GM18861 (cell line): ENCODE measurements around the gene CCNL2.
"Not testable (repeated sequence)": the region's sequence is repeated elsewhere in the genome, so short reads cannot be mapped to it uniquely, and the experiment has no call there.

ENCODE experiments used
- ATAC-seq: cut with Tn5 transposase; IDR thresholded peaks from one replicate; pipeline ENCODE4 v1.9.1; 2021; ENCODE audit not compliant: unreplicated experiment

The CCNL2 gene

DNA sequence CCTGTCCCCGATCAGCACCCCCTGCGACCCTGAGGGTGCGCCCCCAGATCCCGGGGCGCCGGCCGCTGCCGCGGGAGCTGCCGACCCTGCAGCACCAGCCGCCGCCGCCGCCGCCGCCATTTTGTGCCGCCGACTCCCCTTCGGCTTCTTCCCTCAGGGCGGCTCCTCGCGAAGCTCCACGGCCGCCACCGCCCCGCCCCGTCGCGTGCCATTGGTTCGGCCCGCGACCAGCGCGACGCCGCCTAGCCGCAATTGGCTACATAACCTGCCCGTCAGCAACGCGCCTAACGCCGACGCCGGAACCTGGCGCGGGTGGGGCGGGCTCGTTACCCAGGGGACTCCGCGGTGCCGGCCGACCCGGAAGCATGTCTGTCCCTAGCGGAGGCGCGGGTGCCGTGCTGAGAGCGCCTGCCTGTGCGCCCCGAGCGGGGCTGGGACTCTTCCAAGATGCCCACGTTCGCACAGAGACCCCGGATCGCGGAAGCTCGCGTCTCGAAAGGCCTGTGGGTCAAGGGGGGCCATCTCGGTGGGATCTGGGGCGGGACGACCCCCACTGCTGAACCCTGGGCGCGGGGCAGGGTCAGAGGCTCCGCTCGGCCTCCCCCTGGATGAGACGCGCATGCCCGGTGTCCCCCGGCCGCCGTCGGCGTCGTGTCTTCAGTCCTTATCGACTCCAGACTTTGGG is at the start of gene CCNL2:
Gene CCNL2 (minus strand): TSS at position 149 of the 685 bp plus-strand sequence. CDS start 29 bp downstream, at position 120.
- ATAC-seq, result peak; percentile 87

DNA sequence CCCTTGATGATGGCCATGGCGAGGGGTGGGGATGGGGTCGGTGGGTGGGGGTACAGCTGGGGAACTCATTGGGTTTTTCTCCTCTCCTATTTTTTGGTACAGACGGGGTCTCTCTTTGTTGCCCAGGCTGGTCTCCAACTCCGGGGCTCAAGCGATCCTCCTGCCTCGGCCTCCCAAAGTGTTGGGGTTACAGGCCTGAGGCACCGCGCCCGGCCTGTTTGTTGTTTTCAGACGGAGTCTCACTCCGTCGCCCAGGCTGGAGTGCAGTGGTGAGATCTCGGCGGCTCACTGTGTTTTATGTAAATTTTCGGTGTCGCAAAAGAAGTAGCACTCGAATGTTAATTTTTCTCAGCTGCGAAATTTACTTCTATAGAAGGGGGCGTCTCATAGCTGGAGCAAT is 47.5 kb upstream of the CCNL2 start:
- ATAC-seq, result not testable (repeated sequence)

DNA sequence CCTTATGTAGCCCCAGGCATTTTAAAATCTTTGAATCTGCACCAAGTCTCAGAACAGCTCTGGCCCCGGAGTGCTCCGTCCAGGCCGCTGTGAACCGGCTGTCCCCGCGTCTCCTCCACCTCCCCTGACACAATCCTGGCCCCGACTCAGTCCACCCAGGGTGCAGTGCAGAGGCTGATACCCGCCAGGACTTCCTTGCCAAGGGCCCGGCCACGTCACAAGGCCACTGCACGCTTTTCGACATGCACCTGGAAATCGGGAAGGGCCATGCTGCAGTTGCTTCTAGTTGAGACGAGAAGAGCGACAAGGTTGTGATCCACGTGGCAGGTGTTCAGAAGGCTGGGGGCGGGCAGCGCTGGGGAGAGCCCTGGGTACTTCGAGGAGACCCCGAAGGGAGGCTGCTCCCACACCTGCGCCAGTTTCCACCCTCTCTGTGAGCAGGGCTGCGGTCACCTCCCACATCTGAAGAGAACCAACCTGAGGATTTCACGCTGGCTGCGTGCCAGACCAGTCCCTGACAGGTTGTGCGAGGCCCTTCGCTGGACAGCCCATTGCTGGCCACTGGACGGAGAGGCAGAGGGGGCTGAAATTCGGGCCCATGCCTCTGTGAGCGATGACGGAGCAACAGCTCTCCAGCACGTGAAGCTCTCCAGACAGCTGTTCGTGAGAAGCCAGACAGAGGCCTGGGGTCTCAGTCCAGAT is 43.1 kb upstream of the CCNL2 start:
- ATAC-seq, result no peak

DNA sequence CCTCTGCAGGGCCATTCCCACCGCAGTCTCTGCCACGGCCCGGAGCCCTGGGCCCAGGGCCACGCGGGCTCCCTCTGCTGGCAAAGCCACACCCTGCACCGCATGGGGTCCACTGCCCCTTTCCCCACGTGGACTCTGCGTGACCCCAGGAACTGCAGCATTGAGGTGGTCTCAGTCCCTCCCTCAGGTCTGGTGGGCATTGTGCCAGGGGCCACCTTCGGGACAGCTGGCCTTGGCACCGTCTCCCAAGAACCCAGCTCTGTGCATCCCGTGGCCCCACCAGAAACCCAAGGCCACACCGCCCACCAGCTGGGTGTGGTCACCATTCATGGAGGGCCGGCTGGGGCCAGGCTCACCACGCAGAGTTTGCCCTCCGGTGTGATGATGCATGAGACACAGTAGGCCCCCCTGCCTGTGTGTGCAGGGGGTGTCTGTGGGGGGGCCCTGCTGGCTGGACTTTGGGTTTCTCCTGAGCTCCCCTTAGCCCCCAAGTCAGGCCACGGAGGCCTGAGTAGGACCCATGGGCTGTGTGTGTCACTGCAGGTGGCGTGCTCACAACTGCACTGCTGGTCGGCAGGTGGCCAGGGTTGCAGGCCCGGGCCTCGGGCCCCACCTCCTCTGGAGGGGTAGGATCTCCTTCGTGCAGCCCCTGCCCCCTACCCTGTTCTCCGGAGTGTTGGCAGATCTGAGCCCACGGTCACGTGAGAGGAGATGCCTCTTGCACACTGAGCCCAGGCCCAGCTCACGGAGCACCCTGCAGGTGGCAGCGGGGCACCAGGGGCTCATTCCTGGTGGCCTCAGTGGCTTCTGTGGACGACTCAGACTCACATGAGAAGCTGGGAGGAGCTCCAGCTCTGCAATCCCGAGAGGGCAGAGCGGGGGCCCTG is 42.1 kb upstream of the CCNL2 start:
- no peak for ATAC-seq

DNA sequence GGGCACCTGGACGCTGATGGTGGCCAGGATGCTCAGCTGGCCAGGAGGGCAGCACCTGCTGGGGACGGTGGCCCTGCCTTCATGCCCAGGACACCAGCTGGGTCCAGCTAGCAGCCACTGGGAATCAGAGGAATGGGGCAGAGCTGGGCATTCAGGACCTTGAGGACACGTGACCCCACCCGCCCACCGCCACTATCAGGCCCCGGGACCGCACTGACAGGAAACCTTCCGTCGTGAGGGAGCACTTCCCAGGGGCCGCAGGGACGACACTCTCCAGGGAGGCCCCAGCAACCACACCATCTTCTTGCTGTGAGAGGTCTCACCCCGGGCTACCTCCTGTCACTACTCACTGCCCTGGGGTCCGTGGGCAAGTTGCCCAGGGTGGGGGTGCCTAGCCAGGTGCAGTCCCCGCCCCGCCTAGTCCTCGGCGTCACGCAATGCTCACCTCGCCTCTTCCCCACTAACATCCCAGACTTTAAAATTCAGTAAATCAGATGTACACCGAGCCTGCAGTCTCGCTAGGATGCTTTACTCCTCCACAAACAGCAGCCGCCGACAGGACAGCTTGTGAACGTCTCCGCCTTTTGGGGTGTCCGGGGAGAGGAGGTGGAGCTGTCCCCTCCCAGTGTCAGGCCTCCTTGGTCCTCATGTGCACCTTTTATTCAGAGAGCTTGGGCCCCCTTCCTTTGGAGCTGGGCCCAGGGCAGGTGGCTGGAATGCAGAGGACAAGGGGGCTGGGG is 41.3 kb upstream of the CCNL2 start:
- no peak for ATAC-seq

DNA sequence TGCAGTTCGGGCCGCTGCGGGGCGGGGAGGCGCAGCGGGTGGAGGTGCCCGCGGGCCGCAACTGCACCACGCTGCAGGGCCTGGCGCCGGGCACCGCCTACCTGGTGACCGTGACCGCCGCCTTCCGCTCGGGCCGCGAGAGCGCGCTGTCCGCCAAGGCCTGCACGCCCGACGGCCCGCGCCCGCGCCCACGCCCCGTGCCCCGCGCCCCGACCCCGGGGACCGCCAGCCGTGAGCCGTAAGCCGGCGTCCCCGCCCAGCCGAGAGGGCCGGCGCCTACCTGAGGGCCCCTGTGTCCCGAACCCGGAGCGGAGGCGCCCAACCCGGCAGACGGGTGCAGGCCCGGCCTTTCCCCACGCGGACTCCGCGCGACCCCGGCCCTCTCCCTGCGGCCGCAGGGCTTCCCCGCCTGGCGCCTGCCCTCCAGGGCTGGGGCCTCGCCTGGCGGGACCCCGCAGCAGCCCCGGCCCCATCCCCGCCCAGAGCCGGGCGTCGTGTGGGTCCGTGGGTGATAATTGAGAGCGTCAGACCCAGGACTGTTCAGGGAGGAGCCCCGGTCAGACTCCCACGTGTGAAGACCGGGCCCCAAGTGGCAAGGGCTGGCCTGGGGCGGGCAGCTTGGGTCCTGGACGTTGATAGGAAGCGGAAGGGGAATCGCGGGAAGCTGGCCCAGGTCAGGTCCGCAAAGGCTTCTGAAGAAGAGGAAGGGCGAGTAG is 40.6 kb upstream of the CCNL2 start:
- ATAC-seq, result no peak

DNA sequence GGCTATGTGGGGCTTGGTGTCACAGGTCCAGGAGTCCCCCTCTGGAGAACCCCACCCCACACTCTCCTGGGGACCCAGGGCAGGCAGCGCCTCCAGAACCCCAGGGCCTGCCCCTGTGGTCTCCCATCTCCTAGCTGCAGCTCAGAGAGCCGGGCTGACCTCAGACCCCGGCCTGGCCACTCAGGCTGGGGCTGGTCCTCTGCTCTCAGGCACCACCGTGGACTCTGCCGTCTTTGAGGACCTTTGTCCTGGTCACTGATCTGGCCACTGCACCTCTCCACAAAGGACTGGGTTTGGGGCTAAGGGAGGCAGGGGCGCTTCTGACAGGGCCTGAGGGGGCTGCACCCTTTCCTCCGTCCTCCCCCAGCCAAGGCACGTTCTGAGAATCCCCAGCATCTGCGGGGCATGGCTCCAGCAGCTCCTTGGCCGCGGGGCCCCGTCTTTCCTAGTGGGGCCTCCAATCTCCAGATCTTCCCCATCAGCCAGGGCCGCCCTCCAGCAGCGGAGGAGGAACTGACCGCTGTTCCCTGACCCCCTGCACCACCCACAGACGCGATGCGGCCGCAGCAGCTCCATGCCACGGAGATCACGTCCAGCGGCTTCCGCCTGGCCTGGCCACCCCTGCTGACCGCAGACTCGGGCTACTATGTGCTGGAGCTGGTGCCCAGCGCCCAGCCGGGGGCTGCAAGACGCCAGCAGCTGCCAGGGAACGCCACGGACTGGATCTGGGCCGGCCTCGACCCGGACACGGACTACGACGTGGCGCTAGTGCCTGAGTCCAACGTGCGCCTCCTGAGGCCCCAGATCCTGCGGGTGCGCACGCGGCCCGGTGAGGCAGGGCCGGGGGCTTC is 39.6 kb upstream of the CCNL2 start:
- no peak for ATAC-seq

DNA sequence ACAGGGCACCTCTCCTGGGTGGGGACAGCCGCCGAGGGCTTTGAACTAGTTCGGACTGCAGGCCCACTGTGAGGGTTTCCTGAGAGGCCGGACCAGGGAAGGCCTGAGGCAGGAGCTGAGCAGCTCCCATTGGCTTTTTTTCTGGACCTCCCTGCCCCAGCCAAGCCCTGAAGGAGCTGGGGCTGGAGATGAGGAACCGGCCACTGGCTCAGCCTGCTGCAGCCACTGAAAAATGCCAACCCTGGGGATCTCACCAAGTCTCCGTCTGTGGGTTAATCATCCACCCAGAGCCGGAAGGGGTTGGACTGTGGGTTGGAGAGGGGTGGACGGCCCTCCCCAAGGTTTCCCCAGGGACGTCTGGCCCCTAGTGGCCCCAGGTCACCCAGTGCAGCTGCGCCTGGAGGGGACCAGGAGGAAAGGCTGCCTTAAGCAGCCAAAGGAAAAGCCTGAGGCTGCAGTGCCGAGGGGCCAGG is 38.8 kb upstream of the CCNL2 start:
- ATAC-seq, result peak; percentile 48

DNA sequence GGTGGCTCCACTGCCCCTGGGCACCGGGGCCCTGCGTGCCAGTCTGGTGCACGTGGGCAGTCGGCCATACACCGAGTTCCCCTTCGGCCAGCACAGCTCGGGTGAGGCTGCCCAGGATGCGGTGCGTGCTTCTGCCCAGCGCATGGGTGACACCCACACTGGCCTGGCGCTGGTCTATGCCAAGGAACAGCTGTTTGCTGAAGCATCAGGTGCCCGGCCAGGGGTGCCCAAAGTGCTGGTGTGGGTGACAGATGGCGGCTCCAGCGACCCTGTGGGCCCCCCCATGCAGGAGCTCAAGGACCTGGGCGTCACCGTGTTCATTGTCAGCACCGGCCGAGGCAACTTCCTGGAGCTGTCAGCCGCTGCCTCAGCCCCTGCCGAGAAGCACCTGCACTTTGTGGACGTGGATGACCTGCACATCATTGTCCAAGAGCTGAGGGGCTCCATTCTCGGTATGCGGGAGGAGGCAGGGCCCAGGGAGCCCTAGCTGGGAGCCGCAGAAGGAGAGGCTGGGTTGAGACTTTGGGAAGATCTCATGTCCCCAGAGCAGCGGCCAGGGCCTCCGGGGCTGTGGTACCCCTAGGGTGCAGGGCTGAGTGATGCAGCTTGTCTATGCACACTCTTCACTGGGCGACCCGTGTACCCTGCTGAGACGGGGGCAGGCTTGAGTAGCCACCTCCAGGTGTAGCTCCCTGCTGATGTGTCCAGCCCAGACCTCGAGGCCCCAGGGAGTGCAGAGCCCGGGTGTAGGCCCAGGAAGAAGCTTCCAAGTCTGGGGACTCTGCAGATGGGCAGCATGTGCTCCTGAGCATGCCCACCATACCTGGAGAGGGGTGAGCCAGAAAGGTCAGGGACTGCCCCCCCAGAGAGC is 38.1 kb upstream of the CCNL2 start:
- no peak for ATAC-seq

DNA sequence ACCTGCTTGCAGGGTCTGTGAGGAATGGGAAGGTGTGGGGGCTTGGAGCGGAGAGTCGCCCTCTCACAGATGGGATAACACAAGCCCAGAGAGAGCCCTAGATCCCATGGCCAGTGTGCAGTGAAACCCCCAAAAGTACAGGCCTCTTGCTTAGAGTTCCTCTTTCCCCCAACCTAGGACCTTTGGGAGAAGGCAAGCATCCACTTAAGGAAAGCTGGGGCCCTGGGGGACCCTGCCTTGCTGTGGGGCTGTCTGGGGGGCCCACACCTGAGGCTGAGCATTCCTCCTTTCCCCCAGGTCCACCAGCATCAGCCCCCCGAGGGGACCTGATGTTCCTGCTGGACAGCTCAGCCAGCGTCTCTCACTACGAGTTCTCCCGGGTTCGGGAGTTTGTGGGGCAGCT is 37.5 kb upstream of the CCNL2 start:
- no peak for ATAC-seq

DNA sequence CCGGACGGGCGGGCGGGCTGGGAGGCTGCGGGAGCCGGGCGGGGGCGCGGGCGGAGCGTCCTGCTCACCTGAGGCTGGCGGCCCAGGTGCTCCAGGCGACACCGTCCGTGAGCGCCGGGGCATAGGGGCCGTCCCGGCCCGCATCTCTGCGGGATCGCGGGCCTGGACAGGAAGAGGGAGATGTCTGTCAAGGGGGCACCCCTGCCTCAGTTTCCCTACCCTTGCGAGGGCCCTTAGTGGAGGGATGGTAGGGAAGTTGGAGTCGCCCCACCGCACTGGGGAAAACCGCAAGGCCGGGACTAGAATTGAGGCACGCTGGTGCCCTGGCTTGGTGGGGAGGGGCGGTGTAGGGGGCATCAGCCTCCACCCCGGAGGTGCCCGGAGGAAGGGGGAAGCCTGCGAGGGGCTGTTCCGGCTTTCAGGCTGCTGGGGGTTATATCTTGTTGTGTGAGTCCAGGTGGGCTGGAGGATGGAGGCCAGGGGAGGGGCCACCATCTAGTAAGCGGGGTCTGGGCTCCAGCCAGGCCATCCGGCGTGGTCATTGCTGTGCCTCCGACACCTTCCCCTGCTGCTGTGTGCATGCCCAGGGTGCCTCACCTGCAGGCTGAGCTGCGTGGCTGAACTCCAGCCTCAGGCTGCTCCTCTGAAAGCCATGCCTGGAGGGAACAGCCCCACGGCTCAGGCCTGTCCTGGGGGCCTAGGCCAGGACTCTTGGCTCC is 36.9 kb upstream of the CCNL2 start:
- ATAC-seq, result no peak

DNA sequence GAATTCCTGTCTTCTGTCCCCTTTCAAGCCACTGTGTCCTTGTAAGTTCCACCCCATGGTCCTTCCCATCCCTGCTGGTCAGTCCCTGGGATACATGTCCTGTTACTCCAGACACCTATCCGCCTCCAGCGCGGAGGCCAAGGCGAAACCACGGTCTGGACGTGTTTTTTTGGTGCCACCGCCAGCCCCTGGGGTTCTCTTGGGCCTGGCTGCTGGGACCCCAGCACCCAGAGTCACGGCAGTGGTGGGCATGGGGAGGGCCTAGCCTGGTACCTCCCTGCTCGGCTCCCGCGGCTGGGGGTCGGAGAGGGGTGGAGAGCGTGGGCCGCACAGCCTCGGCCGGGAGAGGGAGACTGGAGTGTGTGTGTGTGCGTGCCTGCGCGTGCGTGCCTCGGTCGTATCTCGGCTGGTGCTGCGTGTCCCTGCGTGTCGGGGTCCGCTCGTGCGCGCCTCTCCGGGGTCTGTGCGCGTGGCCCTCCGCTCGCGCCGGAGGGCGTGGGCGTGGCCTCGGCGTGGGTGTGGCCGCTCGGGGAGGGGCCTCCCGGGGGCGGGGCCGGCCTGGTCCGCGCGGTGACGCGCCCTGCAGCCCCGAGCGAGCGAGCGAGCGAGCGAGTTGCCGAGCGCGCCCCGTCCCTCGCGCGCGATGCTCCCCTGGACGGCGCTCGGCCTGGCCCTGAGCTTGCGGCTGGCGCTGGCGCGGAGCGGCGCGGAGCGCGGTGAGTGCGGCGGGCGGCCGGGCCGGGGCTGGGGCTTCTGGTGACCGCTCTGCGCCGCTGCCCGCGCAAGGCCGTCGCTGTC is 36.2 kb upstream of the CCNL2 start, which contains the start of gene VWA1:
Gene VWA1 (plus strand): TSS at position 585 of the 798 bp plus-strand sequence. CDS start 59 bp downstream, at position 644.
- ATAC-seq, result no peak

DNA sequence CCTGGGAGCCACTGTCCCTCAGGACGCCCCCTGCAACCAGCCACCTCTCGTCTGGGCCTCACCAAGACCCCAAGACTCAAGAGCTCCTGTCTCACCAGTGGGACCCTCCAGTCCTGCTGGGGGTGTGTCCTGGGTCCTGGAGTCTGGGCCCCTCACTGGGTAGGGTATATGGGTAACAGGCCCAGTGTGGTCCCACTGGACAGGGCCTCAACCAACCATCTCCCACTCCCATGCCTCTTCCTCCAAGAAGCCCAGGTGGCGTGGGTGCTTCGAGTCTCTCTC is 35.6 kb upstream of the CCNL2 start:
- ATAC-seq, result no peak

DNA sequence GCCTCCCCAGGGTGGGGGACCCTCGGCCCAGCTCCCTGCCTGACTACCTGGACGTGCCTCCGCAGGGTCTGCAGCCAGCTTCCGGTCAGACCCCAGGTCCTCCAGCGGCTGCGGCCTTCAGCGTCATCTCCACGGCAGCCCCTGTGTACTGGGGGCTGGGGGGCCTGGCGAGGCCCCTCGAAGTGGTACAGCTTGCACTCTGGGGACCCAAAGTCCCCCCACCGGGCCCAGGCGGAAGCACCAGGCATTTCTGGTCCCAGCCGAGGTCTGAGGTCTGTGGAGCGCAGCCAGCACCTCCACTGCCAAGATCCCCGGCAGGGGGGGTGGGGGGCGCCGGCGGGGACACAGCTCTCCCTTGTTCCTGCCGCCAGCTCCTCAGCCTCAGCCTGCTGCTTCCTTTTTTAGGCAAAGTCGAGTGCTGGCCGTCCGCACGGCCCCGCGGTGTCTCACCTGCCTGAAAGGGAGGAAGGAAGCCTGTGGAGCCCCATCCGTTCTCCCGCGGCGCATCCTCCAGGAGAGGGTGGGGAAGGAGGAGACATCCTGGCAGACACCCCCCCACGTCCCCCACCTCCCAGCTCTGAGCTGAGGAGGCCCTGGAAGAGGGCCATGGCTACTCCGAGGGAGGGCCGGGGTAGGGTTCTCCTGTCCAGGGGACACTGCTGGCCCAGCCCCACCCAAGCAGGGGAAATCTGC is 35.1 kb upstream of the CCNL2 start:
- ATAC-seq, result no peak

DNA sequence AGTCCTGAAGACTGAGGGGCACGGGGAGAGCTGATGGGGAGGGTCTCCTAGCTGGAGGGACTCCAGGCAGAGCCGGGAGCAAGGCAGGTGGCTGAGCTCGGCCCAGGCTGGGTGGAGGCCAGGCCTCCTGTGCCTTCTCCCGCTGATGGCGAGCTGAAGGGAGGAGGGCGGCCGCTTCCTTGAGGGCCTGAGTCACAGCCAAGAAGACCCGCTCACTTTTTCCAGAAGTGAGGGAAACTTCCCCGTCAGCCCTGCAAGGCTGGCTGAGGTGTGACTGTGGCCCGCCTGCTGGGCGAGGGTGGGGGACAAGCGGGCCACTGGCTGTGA is 34.6 kb upstream of the CCNL2 start:
- no peak for ATAC-seq

DNA sequence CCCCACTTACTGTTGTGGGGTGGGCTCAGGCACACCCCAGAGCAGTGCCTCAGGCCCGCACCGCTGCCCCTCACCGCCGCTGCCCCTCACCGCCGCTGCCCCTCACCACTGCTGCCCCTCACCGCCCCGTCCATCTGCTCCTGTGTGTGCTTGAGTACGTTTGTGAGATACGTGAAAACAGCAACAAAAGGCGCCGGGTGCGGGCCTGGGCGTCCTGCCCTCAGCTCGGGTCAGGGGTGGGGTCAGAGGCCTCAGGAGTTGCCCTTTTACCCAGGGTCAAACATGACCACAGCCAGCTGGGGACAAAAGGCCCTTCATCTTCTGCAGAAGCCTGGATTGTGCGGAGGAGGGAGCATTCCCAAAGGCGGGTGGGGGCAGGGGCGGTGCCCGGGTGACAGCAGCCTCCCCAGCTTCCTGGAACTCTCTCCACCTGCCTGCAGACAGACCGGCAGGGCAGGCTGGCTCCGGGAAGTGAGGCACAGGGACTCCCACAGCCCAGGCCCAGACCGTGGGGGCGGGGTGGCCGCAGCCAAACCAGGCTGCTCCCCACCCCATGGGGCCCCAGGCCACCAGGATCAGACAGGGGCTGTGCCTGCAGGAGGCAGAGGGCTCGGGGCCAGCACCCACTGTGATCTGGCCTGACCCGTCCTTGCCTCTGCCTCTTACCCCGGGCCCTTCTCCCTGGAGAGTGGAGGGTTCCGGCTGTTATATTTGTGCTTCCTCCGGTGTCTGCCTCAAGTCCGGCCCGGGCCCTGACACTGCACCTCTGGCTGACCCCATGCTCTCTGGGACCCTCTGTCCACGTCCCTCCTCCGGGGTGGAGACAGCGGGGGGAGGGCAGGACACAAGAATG is 34.0 kb upstream of the CCNL2 start:
- ATAC-seq, result no peak
